GM23248 (cell line): ENCODE data around the gene PDGFC. TPM values are rescaled to one million over a fixed set of nuclear protein-coding genes. Genes with fewer than 3 reads are reported as not detected.

Source experiments
- DNase-seq: peaks from one replicate; pipeline ENCODE4 v3.0.0-alpha.2; 2015
- H2AFZ ChIP-seq: fragments of 200-600 bp; sonication (generic); 2 replicates; pipeline ENCODE4 v1.6.1; 2016; ENCODE audit warnings: antibody characterized with exemption
- H3F3A ChIP-seq: fragments of 200-600 bp; sonication (generic); 2 replicates; pipeline ENCODE4 v1.6.1; 2016; ENCODE audit warnings: mild to moderate bottlenecking, antibody characterized with exemption, mixed run types; ENCODE audit not compliant: insufficient read depth
- H3K27ac ChIP-seq: fragments of 200-600 bp; sonication (generic); 2 replicates; pipeline ENCODE4 v1.5.1; 2016; ENCODE audit warnings: mild to moderate bottlenecking
- H3K27me3 ChIP-seq: fragments of 200-600 bp; sonication (generic); replicated peaks from 2 replicates; pipeline ENCODE4 v1.6.1; 2016; ENCODE audit warnings: mild to moderate bottlenecking; ENCODE audit not compliant: insufficient read depth
- H3K36me3 ChIP-seq: fragments of 200-600 bp; sonication (generic); 2 replicates; pipeline ENCODE4 v1.6.1; 2016; ENCODE audit warnings: low read depth, mild to moderate bottlenecking
- H3K4me1 ChIP-seq: fragments of 200-600 bp; sonication (generic); 2 replicates; pipeline ENCODE4 v1.6.1; 2016; ENCODE audit warnings: mild to moderate bottlenecking; ENCODE audit not compliant: insufficient read depth
- H3K4me2 ChIP-seq: fragments of 200-600 bp; sonication (generic); one replicate; pipeline ENCODE4 v1.6.1; 2016; ENCODE audit warnings: mild to moderate bottlenecking; ENCODE audit not compliant: unreplicated experiment
- H3K4me3 ChIP-seq: fragments of 200-600 bp; sonication (generic); 2 replicates; pipeline ENCODE4 v1.5.1; 2016; ENCODE audit warnings: mild to moderate bottlenecking
- H3K79me2 ChIP-seq: fragments of 200-600 bp; sonication (generic); 2 replicates; pipeline ENCODE4 v1.6.1; 2016; ENCODE audit warnings: mild to moderate bottlenecking; ENCODE audit not compliant: insufficient read depth
- H3K9ac ChIP-seq: fragments of 200-600 bp; sonication (generic); 2 replicates; pipeline ENCODE4 v1.6.1; 2016; ENCODE audit warnings: mild to moderate bottlenecking
- H3K9me2 ChIP-seq: fragments of 200-600 bp; sonication (generic); 2 replicates; pipeline ENCODE4 v1.6.1; 2016; ENCODE audit warnings: mixed run types, mild to moderate bottlenecking, moderate library complexity; ENCODE audit not compliant: insufficient read depth
- H3K9me3 ChIP-seq: fragments of 200-600 bp; sonication (generic); one replicate; pipeline ENCODE4 v1.6.1; 2017; ENCODE audit warnings: low read depth
- H4K20me1 ChIP-seq: fragments of 200-600 bp; sonication (generic); 2 replicates; pipeline ENCODE4 v1.6.0; 2016; ENCODE audit not compliant: insufficient read depth
- EZH2 ChIP-seq: fragments of 200-600 bp; sonication (generic); IDR thresholded peaks from 2 replicates; pipeline ENCODE4 v1.6.1; 2018; ENCODE audit warnings: antibody characterized with exemption, mild to moderate bottlenecking; ENCODE audit not compliant: insufficient read depth, poor library complexity, severe bottlenecking
- EZH2phosphoT487 ChIP-seq: fragments of 200-600 bp; sonication (generic); IDR thresholded peaks from 2 replicates; pipeline ENCODE4 v1.6.1; 2018; ENCODE audit warnings: antibody characterized with exemption, moderate library complexity, mild to moderate bottlenecking, low read depth; ENCODE audit not compliant: insufficient read depth
- WGBS, 2 experiments: methylation state at CpG; one replicate each; pipeline ENCODE4 v1.1.6; 2015 to 2017; ENCODE audit warnings: low lambda C conversion rate in 2 of 2, low coverage in 1 of 2; ENCODE audit errors: missing lambda C conversion rate in 2 of 2; 5-methylcytosine and 5-hydroxymethylcytosine counted together
- in situ Hi-C: fragments of 300-500 bp; cut with MboI; formaldehyde crosslinking; loops from 2 replicates; pipeline ENCODE4 v1.15.0; 2020
- polyA plus RNA-seq: library from polyadenylated mRNA; unstranded; fragments of >200 nt; fragmentation: Nextera tagmentation; extraction: Ambion mirVana; gene quantifications from 2 replicates; pipeline ENCODE4 v1.2.1, GENCODE V29; 2016
- total RNA-seq: library from RNA; depleted of rRNA; stranded (reverse); fragments of >200 nt; shearing (Covaris generic); gene quantifications from 2 replicates; pipeline ENCODE4 v1.2.3, GENCODE V29; 2014

PDGFC gene
- total and polyA plus RNA-seq, 2 experiments from 2014 or later, result 26.5 to 64.4 TPM

- WGBS, 2 experiments, result 81 to 82% methylated on average over 4 of the region's 4 CpGs
- TF ChIP-seq EZH2phosphoT487 (no peak), EZH2 (no peak)
- Histone ChIP-seq H3K36me3 (no peaks in the 10 kb centered on the region), H3K27ac (no peak overlapping the region), H3K27me3 (no peaks in the 10 kb centered on the region), H3K4me1 (peaks cover 44% of the 10 kb centered on the region), H3K9me3 (no peaks in the 10 kb centered on the region), H2AFZ (no peak overlapping the region), H3K4me2 (no peak overlapping the region), H3K79me2 (peaks cover 33% of the 10 kb centered on the region; the same call in 1 of the 2 replicates), H4K20me1 (no peaks in the 10 kb centered on the region), H3F3A (peaks cover 33% of the 10 kb centered on the region), H3K9ac (no peak overlapping the region), H3K9me2 (no peaks in the 10 kb centered on the region), H3K4me3 (no peak overlapping the region)
- no peak for DNase-seq
- in situ Hi-C loops, result no loop called here
These were observed 176.7 kb downstream of the PDGFC start for GRCh38 chr4:156794863-156795262.

GRCh38 chr4:156792462-156793085 lies 179.0 kb downstream of the PDGFC start:
- Histone ChIP-seq H3K36me3 (no peaks in the 10 kb centered on the region), H3K27me3 (no peaks in the 10 kb centered on the region), H3K79me2 (peaks cover 41% of the 10 kb centered on the region; the same call in 1 of the 2 replicates), H2AFZ (no peak overlapping the region), H3K9ac (no peak overlapping the region), H3F3A (peaks cover 13% of the 10 kb centered on the region), H3K4me1 (peaks cover 22% of the 10 kb centered on the region), H3K9me3 (no peaks in the 10 kb centered on the region), H3K4me3 (no peak overlapping the region), H4K20me1 (no peaks in the 10 kb centered on the region), H3K4me2 (no peak overlapping the region), H3K27ac (no peak overlapping the region), H3K9me2 (no peaks in the 10 kb centered on the region)
- in situ Hi-C loops, result no loop called here
- WGBS, 2 experiments, result 88 to 92% methylated on average over 2 of the region's 2 CpGs
- no peak for DNase-seq
- TF ChIP-seq EZH2, result no peak
- no peak for TF ChIP-seq EZH2phosphoT487

- Histone ChIP-seq H3K4me1 (peaks cover 19% of the 10 kb centered on the region), H3K36me3 (no peaks in the 10 kb centered on the region), H3K27ac (no peak overlapping the region), H3F3A (no peaks in the 10 kb centered on the region), H3K79me2 (peaks cover 39% of the 10 kb centered on the region; the same call in 1 of the 2 replicates), H4K20me1 (no peaks in the 10 kb centered on the region), H3K9me2 (no peaks in the 10 kb centered on the region), H3K27me3 (no peaks in the 10 kb centered on the region), H3K9me3 (no peaks in the 10 kb centered on the region), H3K9ac (no peak overlapping the region), H2AFZ (no peak overlapping the region), H3K4me3 (peak overlapping the region; percentile 2; the same call in 1 of the 2 replicates), H3K4me2 (peak overlapping the region; percentile 56)
- peak; percentile 75 for DNase-seq
- in situ Hi-C loops, result no loop called here
- TF ChIP-seq EZH2phosphoT487, result no peak
- TF ChIP-seq EZH2, result no peak
- WGBS, 2 experiments, result 0 to 12% methylated on average over 1 of the region's 1 CpG
These were observed 180.7 kb downstream of the PDGFC start for GRCh38 chr4:156790866-156791265.

GRCh38 chr4:156788782-156789181 lies 182.8 kb downstream of the PDGFC start:
- Histone ChIP-seq H4K20me1 (no peaks in the 10 kb centered on the region), H3K27ac (no peak overlapping the region), H2AFZ (no peak overlapping the region), H3K9me2 (no peaks in the 10 kb centered on the region), H3K4me1 (peaks cover 19% of the 10 kb centered on the region), H3F3A (no peaks in the 10 kb centered on the region), H3K9me3 (no peaks in the 10 kb centered on the region), H3K27me3 (no peaks in the 10 kb centered on the region), H3K36me3 (no peaks in the 10 kb centered on the region), H3K9ac (no peak overlapping the region), H3K79me2 (peaks cover 40% of the 10 kb centered on the region; the same call in 1 of the 2 replicates), H3K4me3 (no peak overlapping the region), H3K4me2 (no peak overlapping the region)
- in situ Hi-C loops, result no loop called here
- no peak for TF ChIP-seq EZH2phosphoT487
- TF ChIP-seq EZH2, result no peak
- no peak for DNase-seq

GRCh38 chr4:156786713-156787112 lies 184.9 kb downstream of the PDGFC start:
- Histone ChIP-seq H3K4me3 (no peak overlapping the region), H2AFZ (no peak overlapping the region), H3K9ac (no peak overlapping the region), H3K79me2 (peaks cover 45% of the 10 kb centered on the region), H3K36me3 (no peaks in the 10 kb centered on the region), H3K4me1 (peaks cover 28% of the 10 kb centered on the region), H3K9me2 (no peaks in the 10 kb centered on the region), H3K27ac (no peak overlapping the region), H3K4me2 (no peak overlapping the region), H3K9me3 (no peaks in the 10 kb centered on the region), H3K27me3 (no peaks in the 10 kb centered on the region), H4K20me1 (no peaks in the 10 kb centered on the region), H3F3A (no peaks in the 10 kb centered on the region)
- in situ Hi-C loops, result no loop called here
- no peak for DNase-seq
- TF ChIP-seq EZH2phosphoT487 (no peak), EZH2 (no peak)
